HG02943 (cell line): ENCODE data around the gene FHL2.
"Not testable (repeated sequence)": the region's sequence is repeated elsewhere in the genome, so short reads cannot be mapped to it uniquely, and the experiment has no call there.

ENCODE experiments used
- ATAC-seq: cut with Tn5 transposase; IDR thresholded peaks from one replicate; pipeline ENCODE4 v1.9.1; 2021; ENCODE audit warnings: mild to moderate bottlenecking, low read depth, moderate library complexity; ENCODE audit not compliant: unreplicated experiment

FHL2 gene

GRCh38 chr2:105424836-105425235, 26.0 kb upstream of the FHL2 start:
- not testable (repeated sequence) for ATAC-seq

GRCh38 chr2:105422801-105423200, 23.9 kb upstream of the FHL2 start:
- ATAC-seq, result no peak

GRCh38 chr2:105421053-105421452, 22.2 kb upstream of the FHL2 start:
- no peak for ATAC-seq

GRCh38 chr2:105418522-105418921, 19.7 kb upstream of the FHL2 start:
- no peak for ATAC-seq

GRCh38 chr2:105417857-105418436, 19.1 kb upstream of the FHL2 start:
- ATAC-seq, result no peak

GRCh38 chr2:105416156-105416555, 17.3 kb upstream of the FHL2 start:
- ATAC-seq, result no peak

GRCh38 chr2:105415007-105415406, 16.2 kb upstream of the FHL2 start:
- no peak for ATAC-seq

- ATAC-seq, result no peak
Observed at GRCh38 chr2:105413206-105413605, 14.4 kb upstream of the FHL2 start.

- no peak for ATAC-seq
Observed at GRCh38 chr2:105412584-105412983, 13.7 kb upstream of the FHL2 start.

- peak; percentile 69 for ATAC-seq
Observed at GRCh38 chr2:105411720-105412407, 13.0 kb upstream of the FHL2 start.

GRCh38 chr2:105410554-105410953, 11.7 kb upstream of the FHL2 start:
- no peak for ATAC-seq

- ATAC-seq, result no peak
Observed at GRCh38 chr2:105409717-105410116, 10.9 kb upstream of the FHL2 start.

- ATAC-seq, result no peak
Observed at GRCh38 chr2:105407946-105408743, 9.3 kb upstream of the FHL2 start.

GRCh38 chr2:105406221-105406620, 7.4 kb upstream of the FHL2 start:
- no peak for ATAC-seq

- no peak for ATAC-seq
Observed at GRCh38 chr2:105405291-105405690, 6.4 kb upstream of the FHL2 start.

- no peak for ATAC-seq
Observed at GRCh38 chr2:105404736-105405135, 5.9 kb upstream of the FHL2 start.

- ATAC-seq, result no peak
Observed at GRCh38 chr2:105403783-105404698, 5.2 kb upstream of the FHL2 start.

GRCh38 chr2:105403241-105403782, 4.5 kb upstream of the FHL2 start:
- ATAC-seq, result no peak

- no peak for ATAC-seq
Observed at GRCh38 chr2:105402809-105403208, 4.0 kb upstream of the FHL2 start.

GRCh38 chr2:105401867-105402266, 3.0 kb upstream of the FHL2 start:
- ATAC-seq, result no peak
